ENCODE measurements around the gene DCLK1. TPM values are rescaled to one million over a fixed set of nuclear protein-coding genes. Genes with fewer than 3 reads are reported as not detected.

DCLK1 gene
- total and polyA plus RNA-seq, 10 of the 15 experiments (the other 5 are each of a cell fraction or from before 2014, with no cell fraction given), result not detected

DNA sequence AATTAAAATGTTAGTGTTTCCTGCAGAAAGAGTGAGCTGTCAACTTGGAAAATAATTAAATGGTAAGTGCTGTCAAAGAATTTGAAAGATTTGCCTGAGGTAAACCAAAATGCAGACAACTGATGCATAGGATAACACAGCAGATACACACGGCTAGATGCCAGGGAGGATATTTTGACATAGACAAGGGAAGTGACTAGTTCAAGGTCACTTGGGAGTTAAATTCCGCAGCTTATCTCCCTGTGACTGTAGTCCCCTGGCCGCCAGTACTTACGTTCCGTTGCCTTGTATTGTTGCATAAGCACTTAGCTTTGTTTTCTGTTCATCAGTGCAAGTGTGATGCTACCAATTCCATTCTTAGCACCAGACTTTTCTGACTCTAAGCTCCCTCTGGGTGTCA, 407.4 kb downstream of the DCLK1 start:
- no peak overlapping the region for H3K4me2 ChIP-seq (ENCODE audit: control insufficient read depth, insufficient read depth)
- in situ Hi-C loops (cut with MboI) (no loop called here), intact Hi-C loops (cut with micrococcal nuclease; ENCODE audit: unreplicated experiment) (loop anchor here (5.0 kb wide), 1 partner anchor 63 kb away; no protein-coding TSS in a partner anchor)
- no peak overlapping the region for H3K27ac ChIP-seq (ENCODE audit: control insufficient read depth, insufficient read depth)
- H3K9ac ChIP-seq (ENCODE audit: control insufficient read depth, insufficient read depth, low read length), result no peak overlapping the region
- RAD21 ChIA-PET (ENCODE audit: unreplicated experiment), result interaction anchor here (1.4 to 3.1 kb wide), 2 partner anchors 65 to 69 kb away, joined by 3 to 14 read pairs; no protein-coding TSS in a partner anchor
- CTCF ChIA-PET, result interaction anchor here (0.8 to 2.6 kb wide), 3 partner anchors 9 to 93 kb away, joined by 3 to 18 read pairs (median 8); no protein-coding TSS in a partner anchor
- ATAC-seq, result no peak
- H2AFZ ChIP-seq (ENCODE audit: control insufficient read depth, low read depth, low read length), result no peak overlapping the region
- WGBS (ENCODE audit: insufficient coverage, insufficient replicate concordance, low lambda C conversion rate, missing lambda C conversion rate), result 21% methylated on average over 5 of the region's 5 CpGs
- SMC1A ChIA-PET (ENCODE audit: uncharacterized antibody, unreplicated experiment), result interaction anchor here (1.0 to 3.6 kb wide), 4 partner anchors 45 to 96 kb away, joined by 3 to 15 read pairs (median 3); no protein-coding TSS in a partner anchor
- no peaks in the 10 kb centered on the region; a peak in 1 of 4 replicates for H3K27me3 ChIP-seq (replicated peaks in 1 of 2; ENCODE audit: control insufficient read depth in 2 of 2, insufficient read depth in 2 of 2, low read length in 1 of 2)
- POLR2A ChIA-PET, result no interaction called here
- no peak overlapping the region for H3K4me3 ChIP-seq
- BruUV-seq (replicated peaks), result no TSS peak
- FAIRE-seq, result no peak
- H3K4me1 ChIP-seq (ENCODE audit: control insufficient read depth, insufficient read depth, low read length), result no peaks in the 10 kb centered on the region
- no peaks in the 10 kb centered on the region for H3K9me3 ChIP-seq (replicated peaks; ENCODE audit: control insufficient read depth, insufficient read depth, low read length)
- DNase-seq (ENCODE audit: low read depth, low spot score), result no peak
- no peaks in the 10 kb centered on the region for H4K20me1 ChIP-seq (ENCODE audit: control insufficient read depth, insufficient read depth)
- TF ChIP-seq, protein P1, sequence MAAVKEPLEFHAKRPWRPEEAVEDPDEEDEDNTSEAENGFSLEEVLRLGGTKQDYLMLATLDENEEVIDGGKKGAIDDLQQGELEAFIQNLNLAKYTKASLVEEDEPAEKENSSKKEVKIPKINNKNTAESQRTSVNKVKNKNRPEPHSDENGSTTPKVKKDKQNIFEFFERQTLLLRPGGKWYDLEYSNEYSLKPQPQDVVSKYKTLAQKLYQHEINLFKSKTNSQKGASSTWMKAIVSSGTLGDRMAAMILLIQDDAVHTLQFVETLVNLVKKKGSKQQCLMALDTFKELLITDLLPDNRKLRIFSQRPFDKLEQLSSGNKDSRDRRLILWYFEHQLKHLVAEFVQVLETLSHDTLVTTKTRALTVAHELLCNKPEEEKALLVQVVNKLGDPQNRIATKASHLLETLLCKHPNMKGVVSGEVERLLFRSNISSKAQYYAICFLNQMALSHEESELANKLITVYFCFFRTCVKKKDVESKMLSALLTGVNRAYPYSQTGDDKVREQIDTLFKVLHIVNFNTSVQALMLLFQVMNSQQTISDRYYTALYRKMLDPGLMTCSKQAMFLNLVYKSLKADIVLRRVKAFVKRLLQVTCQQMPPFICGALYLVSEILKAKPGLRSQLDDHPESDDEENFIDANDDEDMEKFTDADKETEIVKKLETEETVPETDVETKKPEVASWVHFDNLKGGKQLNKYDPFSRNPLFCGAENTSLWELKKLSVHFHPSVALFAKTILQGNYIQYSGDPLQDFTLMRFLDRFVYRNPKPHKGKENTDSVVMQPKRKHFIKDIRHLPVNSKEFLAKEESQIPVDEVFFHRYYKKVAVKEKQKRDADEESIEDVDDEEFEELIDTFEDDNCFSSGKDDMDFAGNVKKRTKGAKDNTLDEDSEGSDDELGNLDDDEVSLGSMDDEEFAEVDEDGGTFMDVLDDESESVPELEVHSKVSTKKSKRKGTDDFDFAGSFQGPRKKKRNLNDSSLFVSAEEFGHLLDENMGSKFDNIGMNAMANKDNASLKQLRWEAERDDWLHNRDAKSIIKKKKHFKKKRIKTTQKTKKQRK (IDR thresholded peaks at IDR 0.05; ENCODE audit: low read depth, low read length), result no peak
- TF ChIP-seq BMI1 (IDR thresholded peaks at IDR 0.05; ENCODE audit: borderline replicate concordance) (no peak), FOS (IDR thresholded peaks at IDR 0.05; ENCODE audit: borderline replicate concordance, extremely low read depth, insufficient read length) (no peak), SUPT20H (IDR thresholded peaks at IDR 0.05; ENCODE audit: borderline replicate concordance, control insufficient read depth, low read depth, low read length) (no peak), HDAC6 (IDR thresholded peaks at IDR 0.05; ENCODE audit: unreplicated experiment) (no peak)
- TF ChIP-seq, protein P2, sequence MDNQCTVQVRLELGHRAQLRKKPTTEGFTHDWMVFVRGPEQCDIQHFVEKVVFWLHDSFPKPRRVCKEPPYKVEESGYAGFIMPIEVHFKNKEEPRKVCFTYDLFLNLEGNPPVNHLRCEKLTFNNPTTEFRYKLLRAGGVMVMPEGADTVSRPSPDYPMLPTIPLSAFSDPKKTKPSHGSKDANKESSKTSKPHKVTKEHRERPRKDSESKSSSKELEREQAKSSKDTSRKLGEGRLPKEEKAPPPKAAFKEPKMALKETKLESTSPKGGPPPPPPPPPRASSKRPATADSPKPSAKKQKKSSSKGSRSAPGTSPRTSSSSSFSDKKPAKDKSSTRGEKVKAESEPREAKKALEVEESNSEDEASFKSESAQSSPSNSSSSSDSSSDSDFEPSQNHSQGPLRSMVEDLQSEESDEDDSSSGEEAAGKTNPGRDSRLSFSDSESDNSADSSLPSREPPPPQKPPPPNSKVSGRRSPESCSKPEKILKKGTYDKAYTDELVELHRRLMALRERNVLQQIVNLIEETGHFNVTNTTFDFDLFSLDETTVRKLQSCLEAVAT (IDR thresholded peaks at IDR 0.05), result no peak
- no peaks in the 10 kb centered on the region for H3K36me3 ChIP-seq (ENCODE audit: control insufficient read depth in 2 of 2, insufficient read depth in 2 of 2, low read length in 1 of 2)
- H3K79me2 ChIP-seq (ENCODE audit: control insufficient read depth, insufficient read depth, low read length), result no peaks in the 10 kb centered on the region
